GM19043 (cell line): ENCODE results near the gene TRMT11.
"Not testable (repeated sequence)": the region's sequence is repeated elsewhere in the genome, so short reads cannot be mapped to it uniquely, and the experiment has no call there.

Experiments used
- ATAC-seq: cut with Tn5 transposase; IDR thresholded peaks from one replicate; pipeline ENCODE4 v1.9.1; 2021; ENCODE audit warnings: low read depth; ENCODE audit not compliant: unreplicated experiment

The TRMT11 gene

DNA sequence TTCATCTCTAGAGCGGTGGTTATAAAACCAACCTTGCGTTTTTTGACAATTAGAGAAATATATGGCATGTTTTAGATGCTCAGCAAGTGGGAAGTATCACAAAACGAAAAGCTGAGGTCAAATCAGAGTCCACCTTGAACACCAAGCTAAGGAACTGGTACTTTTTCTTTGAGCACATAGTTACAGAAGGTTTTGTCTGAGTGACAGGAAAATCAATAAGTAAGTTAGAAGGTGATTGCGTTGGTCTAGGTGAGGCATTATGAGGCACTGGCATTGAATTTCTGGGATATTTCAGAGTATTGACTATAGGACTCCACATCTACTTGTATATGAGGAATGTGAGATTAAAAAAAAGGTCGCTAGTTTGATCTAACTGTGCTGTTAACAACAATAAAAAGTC lies 30.4 kb upstream of the TRMT11 start:
- no peak for ATAC-seq

DNA sequence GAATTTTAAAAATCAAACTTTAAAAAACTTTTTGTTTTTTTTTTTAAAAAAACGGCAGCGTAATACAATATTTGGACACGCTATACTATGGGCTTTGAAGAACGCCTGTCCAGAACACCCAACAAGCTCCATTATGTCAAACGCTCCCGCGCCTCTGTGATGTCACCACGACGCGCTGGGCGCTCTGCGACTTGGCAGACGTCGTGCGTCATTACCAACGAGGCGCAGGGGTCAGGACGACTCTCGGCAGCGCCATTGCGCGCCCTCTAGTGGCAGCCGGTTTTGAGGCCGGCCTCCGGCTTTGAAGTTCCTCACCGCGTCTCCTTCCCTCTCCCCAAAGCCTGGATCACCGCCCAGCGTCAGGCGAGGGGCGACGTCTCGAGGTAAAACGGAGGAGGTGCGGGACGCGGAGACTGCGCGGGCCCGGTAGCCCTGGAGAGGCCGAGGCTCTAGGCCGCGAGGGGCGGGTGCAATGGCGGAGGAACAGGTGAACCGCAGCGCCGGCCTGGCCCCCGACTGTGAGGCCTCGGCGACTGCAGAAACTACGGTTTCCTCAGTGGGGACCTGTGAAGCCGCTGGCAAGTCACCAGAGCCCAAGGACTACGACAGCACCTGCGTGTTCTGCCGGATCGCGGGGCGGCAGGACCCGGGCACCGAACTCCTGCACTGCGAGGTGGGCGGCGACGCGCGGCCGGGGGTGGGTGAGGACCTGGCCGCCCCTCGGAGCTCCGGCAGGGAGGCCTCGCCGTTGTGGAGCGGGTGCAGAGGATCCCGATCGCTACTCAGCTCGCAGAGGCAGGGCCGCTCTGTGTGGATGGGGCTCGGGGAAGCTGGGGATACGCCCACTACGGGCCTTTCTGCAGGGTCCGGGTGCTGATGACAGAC lies 29.6 kb upstream of the TRMT11 start, which contains the start of gene HINT3:
Gene HINT3 (plus strand): TSS at position 265 of the 885 bp plus-strand sequence. CDS start 208 bp downstream, at position 473.
- ATAC-seq, result peak; percentile 90

DNA sequence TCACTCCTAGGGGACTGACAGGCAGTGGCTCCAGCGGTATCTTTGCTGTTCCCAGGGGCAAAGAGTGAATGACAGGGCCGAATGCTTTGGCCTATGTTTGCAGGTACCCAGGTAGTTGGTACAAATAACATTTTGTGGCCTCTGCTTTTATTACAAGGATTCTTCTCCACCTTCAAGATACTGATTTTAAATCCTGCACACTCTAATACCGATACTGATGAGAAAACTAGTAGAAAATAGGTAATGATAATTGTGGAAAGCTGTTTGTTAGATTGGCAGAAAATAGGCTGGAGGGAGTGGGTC lies 29.0 kb upstream of the TRMT11 start:
- no peak for ATAC-seq

DNA sequence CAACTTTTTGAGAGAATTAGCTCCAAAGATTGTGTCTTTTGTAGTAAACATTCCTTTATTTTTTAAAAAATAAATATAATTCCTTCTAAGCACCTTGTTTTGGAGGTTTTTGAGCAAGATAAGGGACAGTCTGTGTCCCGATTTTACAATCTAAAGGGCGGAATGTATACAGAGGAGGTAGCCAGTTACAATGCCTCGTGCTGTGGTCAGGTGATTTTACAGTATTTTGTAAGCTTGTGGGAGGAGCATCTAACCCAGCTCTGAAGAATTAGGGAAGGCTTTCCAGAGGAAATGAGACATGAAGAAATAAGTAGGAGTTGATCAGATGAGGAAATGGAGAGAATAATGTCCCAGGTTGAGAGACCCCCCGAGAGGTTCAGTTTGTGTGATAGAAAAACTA lies 28.5 kb upstream of the TRMT11 start:
- ATAC-seq, result no peak

DNA sequence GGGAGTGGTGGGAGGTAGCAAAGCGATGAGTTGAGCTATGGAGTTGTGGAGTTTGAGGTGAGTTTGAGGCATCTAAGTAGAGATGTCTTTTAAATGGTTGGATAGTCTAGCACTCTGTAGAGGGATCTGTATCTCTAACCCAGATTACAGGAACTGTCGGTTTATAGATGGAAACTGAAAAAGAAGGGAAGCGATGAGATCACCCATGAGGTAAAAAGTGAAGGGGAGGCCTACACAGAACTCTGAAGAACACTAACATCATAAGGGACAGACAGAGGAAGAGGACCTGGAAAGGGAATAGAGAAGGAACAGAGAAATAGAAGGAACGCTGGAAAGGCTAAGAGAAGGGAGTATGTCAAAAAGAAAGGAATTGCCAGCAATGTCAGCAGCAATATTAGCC lies 27.3 kb upstream of the TRMT11 start:
- no peak for ATAC-seq

DNA sequence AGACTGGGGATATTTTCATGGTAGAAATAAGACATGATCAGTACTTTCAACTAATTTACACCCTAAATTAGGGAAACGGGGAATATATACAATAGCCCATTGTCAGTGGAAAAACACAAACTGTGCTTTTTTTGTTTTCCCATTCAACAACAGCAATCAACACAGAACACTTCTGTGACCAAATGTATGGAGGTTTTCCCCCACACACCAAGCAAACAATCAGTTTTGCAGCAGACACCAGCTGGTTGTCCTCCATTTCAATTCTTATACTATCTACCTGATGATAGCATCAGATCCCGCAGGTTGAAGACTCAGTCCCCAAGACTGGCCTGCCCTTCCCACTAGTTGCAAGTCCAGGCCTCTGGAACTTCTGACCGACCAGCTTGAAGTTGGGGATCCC lies 25.2 kb upstream of the TRMT11 start:
- ATAC-seq, result no peak

DNA sequence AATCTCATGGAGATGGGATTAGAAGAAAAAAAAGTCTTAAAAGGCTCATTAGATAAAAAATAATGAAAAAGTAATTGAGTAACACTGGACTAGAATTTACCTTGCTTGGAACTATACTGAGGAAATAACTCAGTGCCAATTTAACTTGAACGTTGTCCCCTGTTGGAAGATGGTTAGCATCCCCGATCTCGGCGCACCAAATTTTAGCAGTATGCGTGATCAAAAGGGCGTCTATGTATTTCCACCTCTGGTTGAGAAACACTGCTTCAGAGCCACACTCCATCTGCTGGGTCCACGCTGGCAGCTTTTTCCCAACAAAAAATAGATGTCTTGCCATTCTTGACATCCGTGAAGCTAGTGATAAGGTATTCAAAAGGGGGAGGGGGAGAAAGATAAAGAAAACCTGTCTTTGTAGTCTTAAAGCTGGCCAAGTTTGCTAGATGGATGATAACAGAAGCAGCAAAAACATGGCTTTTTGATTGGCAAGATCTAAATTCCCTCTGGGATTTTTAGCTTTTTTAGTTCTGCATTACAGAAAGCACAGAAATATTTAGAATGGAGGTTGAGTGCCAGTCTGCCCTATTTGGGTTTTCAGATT lies 23.3 kb upstream of the TRMT11 start:
- no peak for ATAC-seq

DNA sequence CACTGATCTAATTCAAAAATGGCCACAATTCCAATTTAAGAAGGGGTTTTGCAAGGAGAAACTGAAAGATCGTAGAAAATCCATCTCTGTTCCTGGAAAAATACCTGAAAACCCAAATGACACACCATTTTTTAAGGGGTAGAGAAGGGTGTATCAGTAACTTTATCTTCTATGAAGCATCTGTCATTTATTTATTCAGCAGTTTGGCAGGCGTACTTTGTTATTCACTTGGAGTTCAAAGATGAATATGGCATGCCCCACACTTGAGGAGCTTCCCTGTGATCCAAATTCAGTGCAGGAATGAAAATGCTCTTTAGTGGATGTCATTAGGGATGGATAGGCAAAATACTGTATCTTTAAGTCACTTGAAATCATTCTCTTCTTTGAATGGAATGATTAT lies 22.5 kb upstream of the TRMT11 start:
- no peak for ATAC-seq

DNA sequence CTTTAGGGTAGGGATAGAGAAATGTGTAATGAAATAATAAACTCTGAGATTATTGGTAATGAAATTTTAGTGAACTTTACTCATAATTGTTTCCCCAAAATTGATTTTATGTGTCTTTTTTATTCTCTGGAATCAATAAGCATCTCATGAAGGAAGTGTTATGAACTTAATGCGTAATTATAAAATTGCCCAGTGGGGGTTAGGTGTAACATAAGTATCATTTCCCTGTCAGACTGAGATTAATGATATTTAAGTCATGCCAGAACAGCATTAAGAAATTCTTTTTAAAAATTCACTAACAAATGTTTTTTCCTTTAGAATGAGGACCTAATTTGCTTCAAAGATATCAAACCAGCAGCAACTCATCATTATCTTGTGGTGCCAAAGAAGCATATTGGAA lies 19.8 kb upstream of the TRMT11 start:
- no peak for ATAC-seq

DNA sequence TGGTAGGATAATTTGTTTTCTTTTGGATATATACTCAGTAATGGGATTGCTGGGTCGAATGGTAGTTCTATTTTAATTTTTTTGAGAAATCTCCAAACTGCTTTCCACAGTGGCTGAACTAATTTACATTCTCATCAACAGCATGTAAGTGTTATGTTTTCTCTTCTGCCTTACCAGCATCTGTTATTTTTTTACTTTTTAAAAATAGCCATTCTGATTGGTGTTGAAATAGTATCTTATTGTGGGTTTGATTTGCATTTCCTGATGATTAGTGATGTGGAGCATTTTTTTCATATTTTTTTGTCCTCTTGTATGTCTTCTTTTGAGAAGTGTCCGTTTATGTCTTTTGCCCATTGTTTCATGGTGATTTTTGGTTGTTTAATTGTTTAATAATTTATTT lies 17.8 kb upstream of the TRMT11 start:
- no peak for ATAC-seq

DNA sequence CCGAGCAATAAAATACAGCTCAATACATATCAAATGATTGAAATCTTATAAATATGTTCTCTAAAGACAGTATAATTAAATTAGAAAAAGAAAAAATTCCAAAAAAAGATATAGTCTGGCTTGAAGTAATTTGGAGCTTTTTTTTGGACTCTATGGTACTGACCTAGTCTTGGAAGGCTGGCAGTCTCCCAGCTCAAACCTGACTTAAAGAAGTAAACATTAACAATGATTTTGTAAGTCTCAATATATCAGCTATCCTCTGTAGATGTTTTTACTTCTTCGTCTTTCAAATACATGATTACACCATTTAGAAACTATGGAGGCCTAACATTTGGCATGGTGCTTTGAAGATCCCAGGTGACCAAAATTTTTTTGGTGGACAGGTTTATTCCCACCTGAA lies 15.6 kb upstream of the TRMT11 start:
- no peak for ATAC-seq

DNA sequence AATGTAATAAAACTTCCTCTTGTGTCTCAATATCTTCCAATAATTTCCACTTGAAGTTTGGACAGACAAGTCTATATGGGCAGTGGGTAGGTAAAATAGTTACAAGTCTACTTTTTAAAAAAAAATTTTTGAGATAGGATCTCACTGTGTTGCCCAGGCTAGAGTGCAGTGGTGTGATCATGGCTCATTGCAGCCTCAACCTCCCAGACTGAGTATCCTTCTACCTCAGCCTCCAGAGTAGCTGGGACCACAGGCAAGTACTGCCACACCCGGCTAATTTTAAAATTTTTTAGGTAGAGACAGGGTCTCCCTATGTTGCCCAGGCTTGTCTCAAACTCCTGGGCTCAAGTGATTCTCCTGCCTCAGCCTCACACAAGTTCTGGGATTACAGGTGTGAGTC lies 13.9 kb upstream of the TRMT11 start:
- not testable (repeated sequence) for ATAC-seq

DNA sequence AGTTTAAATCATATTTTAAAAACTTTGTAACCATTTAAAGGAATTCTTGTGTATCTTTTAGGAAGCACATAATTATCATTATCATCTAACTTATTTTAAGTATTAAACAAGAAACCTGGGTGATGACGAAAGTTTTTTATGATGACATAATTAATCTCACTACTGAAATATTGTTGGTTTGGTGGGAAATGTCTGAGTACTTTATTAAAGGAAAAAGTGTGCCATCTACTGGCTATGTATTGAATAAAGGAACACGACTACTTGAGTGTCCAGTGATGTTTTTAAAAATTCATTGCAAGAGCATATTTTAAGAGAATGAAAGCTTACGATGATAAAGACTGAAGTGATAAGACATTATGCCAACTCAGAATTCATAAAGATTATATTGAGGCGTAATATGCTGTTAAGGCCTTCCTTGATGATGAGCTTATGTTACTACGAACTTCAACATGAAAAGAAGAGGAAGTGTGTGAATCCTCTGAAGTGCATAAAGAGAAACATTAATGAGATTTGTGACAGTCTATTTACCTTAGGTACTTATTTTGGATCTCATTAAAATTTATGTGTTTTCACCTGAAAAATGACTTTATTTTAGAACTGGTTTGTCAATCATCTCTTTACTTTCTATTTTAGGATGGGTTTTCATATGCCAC lies 12.0 kb upstream of the TRMT11 start:
- ATAC-seq, result peak; percentile 83

DNA sequence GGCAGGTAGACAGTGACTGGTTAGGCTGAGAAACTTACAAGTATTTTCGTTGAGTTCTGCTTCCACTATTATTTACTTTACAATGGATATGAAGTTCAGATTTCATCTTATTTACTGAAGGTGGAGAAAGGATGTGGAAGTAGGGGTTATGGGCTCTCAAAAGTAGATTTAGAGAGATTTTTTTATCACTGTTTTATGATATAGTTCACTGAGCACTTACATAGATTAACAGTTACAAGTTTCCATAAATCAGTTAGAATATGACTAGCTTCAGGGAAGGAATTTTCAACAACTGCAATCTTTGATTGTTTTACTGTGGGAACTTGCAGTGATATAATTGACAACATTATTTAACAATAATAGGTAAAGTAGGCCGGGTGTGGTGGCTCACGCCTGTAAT lies 7.2 kb upstream of the TRMT11 start:
- ATAC-seq, result no peak

DNA sequence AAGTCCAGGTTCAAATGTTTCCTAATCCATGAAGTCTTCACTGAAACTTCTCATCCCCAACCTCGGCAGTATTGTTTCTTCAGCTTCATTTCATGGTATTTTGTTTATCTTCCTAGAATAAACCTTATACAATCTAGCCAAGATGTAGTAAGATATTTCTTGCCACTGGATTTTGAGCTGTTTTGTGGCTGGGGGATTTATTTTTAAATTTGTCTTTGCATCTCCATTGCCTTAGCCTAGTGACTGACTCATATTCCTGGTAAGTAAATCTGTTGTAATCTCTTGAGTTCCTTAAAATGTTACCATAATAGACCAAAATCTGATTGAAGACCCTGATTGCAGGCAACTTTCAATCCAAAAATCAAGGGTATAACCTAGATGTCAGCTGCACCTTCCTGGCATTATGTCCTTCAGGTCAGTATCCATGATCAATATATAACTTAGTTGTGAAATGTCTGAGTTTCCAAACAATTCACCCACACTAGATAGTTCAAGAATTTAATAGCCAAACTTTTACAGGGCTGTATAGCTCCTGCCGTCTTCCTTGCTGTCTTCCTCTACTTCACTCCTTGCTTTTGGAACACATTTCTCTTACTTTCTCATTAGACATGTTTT lies 4.7 kb upstream of the TRMT11 start:
- no peak for ATAC-seq

DNA sequence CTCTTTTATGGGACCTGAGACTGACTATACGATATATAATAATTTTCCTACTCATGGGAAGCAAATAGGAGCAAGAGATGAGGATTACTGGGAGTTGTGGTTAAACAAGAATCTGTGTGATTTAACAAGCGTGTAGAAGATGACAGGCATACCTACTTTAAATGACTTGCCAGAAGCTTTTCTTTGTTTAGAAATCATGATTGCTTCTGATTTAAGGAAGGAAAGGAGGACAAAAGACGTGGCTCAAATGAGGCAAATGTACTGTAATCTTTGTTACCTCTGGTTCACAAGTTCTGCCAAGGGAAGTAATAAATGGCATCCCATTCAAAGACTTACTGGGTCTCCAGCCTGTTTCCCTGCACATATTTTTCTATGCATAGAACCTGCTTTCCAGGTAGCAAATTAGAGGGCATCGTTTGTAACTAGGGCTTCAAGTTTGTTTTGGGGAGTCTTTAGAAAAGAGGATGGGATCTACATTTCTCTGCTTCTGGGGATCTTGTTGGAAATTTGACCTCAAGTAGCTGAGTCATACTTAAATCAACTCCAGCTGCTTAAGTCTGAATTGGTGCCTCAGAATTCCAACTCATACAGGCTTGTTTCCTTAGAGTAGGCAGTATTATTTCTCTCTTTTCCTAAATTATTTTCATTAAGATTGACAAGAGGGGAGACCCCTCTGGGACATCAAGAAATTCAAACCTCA lies 2.9 kb upstream of the TRMT11 start:
- no peak for ATAC-seq

DNA sequence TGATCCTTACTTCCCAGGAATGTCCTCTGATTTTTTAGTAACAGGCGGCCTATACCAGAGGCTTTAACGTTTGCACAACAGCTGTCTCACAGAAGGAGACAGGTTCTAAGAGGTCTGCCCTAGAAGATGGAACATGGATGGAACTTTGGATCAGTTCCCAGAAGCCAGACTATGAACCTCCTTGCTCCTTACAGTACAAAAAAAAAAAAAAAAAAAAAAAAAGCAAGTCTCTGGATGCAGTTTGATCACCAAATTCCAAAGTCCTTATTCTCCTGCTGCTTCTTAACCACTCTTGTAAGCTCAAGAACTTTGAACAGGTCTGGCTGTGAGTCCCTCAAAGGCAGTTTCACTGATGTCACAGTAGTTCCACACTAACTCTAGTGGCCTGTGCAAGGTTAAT lies 2.0 kb upstream of the TRMT11 start:
- ATAC-seq, result no peak

DNA sequence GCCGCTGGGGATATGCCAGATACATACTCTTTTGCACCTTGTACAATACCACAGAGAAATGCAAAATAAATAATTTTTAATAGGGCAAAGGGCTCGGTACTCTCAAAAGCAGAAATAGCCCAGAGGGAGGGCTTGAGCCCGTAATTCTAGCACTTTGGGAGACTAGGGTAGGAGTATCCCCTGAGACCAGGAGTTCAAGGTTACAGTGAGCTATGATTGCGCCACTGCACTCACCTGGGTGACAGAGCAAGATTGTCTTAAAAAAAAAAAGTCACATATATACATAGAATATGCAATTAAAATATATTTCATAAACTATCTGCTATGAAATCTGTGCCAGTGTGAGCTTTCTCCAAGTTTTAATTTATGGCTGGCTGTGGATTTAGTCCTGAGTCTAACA lies 818 bp upstream of the TRMT11 start:
- ATAC-seq, result no peak

DNA sequence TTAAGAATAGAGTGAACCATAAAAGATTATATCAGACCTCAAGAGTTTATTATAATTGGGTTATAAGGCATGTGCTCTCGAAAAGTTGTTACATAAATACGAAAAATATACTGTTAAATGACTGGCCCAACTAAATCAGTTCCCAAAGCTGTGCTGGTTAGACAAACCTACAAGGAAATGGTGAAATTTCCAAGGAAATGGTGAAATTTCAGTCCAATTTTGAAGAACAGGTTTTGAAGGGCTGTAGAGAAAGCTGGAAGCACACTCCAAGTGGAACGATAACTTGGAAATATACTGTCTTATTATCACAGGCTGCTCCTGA lies 400 bp upstream of the TRMT11 start:
- no peak for ATAC-seq

DNA sequence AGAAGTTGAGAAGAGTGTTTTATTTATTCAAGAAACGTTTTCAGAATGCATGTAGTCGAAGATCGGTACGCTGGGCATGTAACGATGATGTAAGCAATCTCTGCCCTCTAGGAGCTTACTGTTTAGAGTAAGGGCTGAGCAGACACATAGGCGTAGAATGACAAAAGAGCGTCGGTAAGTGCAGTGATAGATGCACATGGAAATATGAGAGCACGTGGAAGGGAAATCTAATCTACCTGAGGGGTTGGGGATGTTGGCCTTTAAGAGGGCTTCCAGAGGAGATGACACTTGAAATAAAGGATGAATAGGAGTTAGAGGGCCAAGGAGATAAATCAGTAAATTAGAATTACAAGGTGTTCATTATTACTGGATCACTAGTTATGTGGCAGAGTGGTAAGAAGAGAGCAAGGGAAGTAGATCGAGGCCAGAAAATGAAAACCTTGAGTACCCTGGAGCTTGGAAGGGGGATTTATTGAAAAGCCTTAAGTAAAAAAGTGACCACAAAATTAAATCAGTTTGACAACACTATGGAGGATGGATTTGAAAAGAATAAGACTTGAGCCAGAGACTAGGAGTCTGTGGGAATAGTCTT lies 782 bp downstream of the TRMT11 start:
- peak; percentile 5 for ATAC-seq

DNA sequence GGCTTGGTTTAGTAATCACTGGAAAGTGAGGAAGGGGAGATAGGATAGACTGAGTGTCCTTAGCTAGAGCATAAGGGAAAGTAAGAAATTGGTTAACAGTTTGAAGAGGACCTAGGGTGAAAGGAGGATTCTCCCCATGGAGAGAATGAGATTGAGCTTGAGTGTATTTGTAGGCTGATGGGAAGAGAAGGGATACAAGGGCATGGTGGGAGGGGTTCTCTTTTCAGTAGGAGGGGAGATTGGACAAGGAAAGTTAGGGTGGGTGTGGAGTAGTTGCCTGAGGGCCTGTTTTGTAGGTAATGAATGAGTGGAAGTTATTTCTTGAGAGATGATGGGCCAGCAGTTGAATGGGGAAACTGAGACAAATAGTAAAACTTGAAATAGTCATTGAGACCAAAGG lies 1.9 kb downstream of the TRMT11 start:
- ATAC-seq, result no peak
